K562 (cell line): ENCODE results near the gene TARBP1. TPM values are rescaled to one million over a fixed set of nuclear protein-coding genes. Genes with fewer than 3 reads are reported as not detected.

Experiments
- ATAC-seq: fragments of 200-7000 bp; cut with Tn5 transposase; 3 replicates; pipeline ENCODE4 v1.9.1; 2020; ENCODE audit warnings: moderate library complexity
- BruUV-seq: library from RNA; stranded (reverse); fragments of 400-500 nt; replicated peaks from 2 replicates; lab custom pipeline; 2021; lab: Mats Ljungman, UMichigan
- CTCF ChIA-PET: fragments of 300-600 bp; formaldehyde crosslinking; extraction: SDS; loops from one replicate; lab custom pipeline; 2021; ENCODE audit warnings: low intra/inter-chr PET ratio; lab: Yijun Ruan, JAX
- POLR2A ChIA-PET: fragments of 300-600, 350-650 bp; sonication (Branson Sonifier 250); formaldehyde crosslinking; extraction: SDS; loops from one replicate; lab custom pipeline; 2021; ENCODE audit warnings: antibody characterized with exemption, inconsistent platforms; lab: Yijun Ruan, JAX
- DNase-seq, 4 experiments: peaks; one replicate each; pipeline versions ENCODE4 v3.0.0 to v3.0.0-alpha.2; 2011 to 2018; ENCODE audit warnings: low spot score in 3 of 4, mixed read lengths in 3 of 4; ENCODE audit errors: extremely low read depth in 1 of 4
- FAIRE-seq: peaks from 2 replicates; lab custom pipeline; 2011; peaks lifted over from hg19 to GRCh38; lab: Jason Lieb, UNC
- H2AFZ ChIP-seq: 2 replicates; pipeline ENCODE4 v1.6.0; 2011; ENCODE audit warnings: low read depth, low read length, control low read depth, inconsistent platforms
- H3K27ac ChIP-seq: fragments of 200-600 bp; 3 replicates; pipeline ENCODE4 v1.8.0; 2011; ENCODE audit warnings: low read depth, mild to moderate bottlenecking, control low read depth, inconsistent platforms, low read length, moderate library complexity, mixed read lengths; ENCODE audit errors: extremely low read depth
- H3K27me3 ChIP-seq, 2 experiments: fragments of 300-600 bp in 1 of 2; 2 replicates in 1 of 2; 3 replicates in 1 of 2; pipeline versions ENCODE4 v1.6.0 to v1.8.0; 2011; ENCODE audit warnings: inconsistent platforms in 2 of 2, low read length in 2 of 2, mild to moderate bottlenecking in 1 of 2, mixed read lengths in 1 of 2, moderate library complexity in 1 of 2; ENCODE audit not compliant: control insufficient read depth in 2 of 2, insufficient read depth in 2 of 2
- H3K36me3 ChIP-seq: fragments of 300-600 bp; 3 replicates; pipeline ENCODE4 v1.8.0; 2011; ENCODE audit warnings: mild to moderate bottlenecking, low read length, inconsistent platforms; ENCODE audit not compliant: control insufficient read depth, insufficient read depth
- H3K4me1 ChIP-seq, 2 experiments: fragments of 200-600 bp in 1 of 2; replicated peaks in 1 of 2; 2 replicates in 1 of 2; 3 replicates in 1 of 2; pipeline versions ENCODE4 v1.5.1 to v1.8.0; 2011; ENCODE audit warnings: inconsistent platforms in 2 of 2, low read length in 2 of 2, mild to moderate bottlenecking in 1 of 2, mixed read lengths in 1 of 2, moderate library complexity in 1 of 2; ENCODE audit not compliant: control insufficient read depth in 2 of 2, insufficient read depth in 2 of 2
- H3K4me2 ChIP-seq: 2 replicates; pipeline ENCODE4 v1.6.1; 2011; ENCODE audit warnings: low read length, control low read depth, inconsistent platforms, mixed read lengths; ENCODE audit not compliant: insufficient read depth
- H3K4me3 ChIP-seq: fragments of 200-600 bp; sonication (generic), shearing (Covaris generic); 2 replicates; pipeline ENCODE4 v1.5.1; 2016; ENCODE audit warnings: control low read depth, inconsistent platforms
- H3K79me2 ChIP-seq: fragments of 200-600 bp; 3 replicates; pipeline ENCODE4 v1.8.0; 2011; ENCODE audit warnings: low read length, inconsistent platforms; ENCODE audit not compliant: control insufficient read depth, insufficient read depth
- H3K9ac ChIP-seq, 2 experiments: 2 replicates each; pipeline versions ENCODE4 v1.6.0 to v1.6.1; 2011; ENCODE audit warnings: low read depth in 2 of 2, low read length in 2 of 2, control low read depth in 1 of 2, inconsistent platforms in 1 of 2, mild to moderate bottlenecking in 1 of 2, mixed read lengths in 1 of 2; ENCODE audit not compliant: insufficient read depth in 1 of 2
- H3K9me1 ChIP-seq: one replicate; pipeline ENCODE4 v1.6.0; 2011; ENCODE audit warnings: inconsistent platforms, mild to moderate bottlenecking, low read length, moderate library complexity; ENCODE audit not compliant: control insufficient read depth, insufficient read depth
- H3K9me3 ChIP-seq: replicated peaks from 2 replicates; pipeline ENCODE4 v1.5.1; 2011; ENCODE audit warnings: low read depth, low read length, inconsistent platforms; ENCODE audit not compliant: control insufficient read depth, insufficient read depth
- H4K20me1 ChIP-seq: replicated peaks from 2 replicates; pipeline ENCODE4 v1.6.1; 2011; ENCODE audit warnings: low read length, inconsistent platforms, mixed read lengths; ENCODE audit not compliant: control insufficient read depth, insufficient read depth
- E2F8 ChIP-seq: fragments of 450-650 bp; IDR thresholded peaks from 2 replicates; pipeline ENCODE4 v1.7.1; 2018; ENCODE audit warnings: mild to moderate bottlenecking, low read depth; ENCODE audit not compliant: partially characterized antibody
- FOXM1 ChIP-seq, 2 experiments: fragments of 450-650 bp in 1 of 2; sonication (generic) in 1 of 2; formaldehyde crosslinking in 1 of 2; IDR thresholded peaks; 2 replicates each; pipeline versions ENCODE4 v1.6.1 to v1.9.0; 2017 to 2022; ENCODE audit warnings: low read depth in 2 of 2, mild to moderate bottlenecking in 2 of 2, missing genetic modification reagents in 1 of 2, moderate library complexity in 1 of 2
- ID3 ChIP-seq, 2 experiments: fragments of 250-450 bp in 1 of 2; fragments of 450-650 bp in 1 of 2; sonication (Bioruptor Pico) in 1 of 2; IDR thresholded peaks; 2 replicates each; pipeline versions ENCODE4 v1.6.1 to v1.8.0; 2016 to 2021; ENCODE audit warnings: mild to moderate bottlenecking in 2 of 2, moderate library complexity in 2 of 2, missing compliant biosample characterization in 1 of 2, missing genetic modification characterization in 1 of 2
- RBM14 ChIP-seq: fragments of 200-400 bp; formaldehyde crosslinking; IDR thresholded peaks from 2 replicates; pipeline ENCODE4 v1.6.1; 2018; ENCODE audit warnings: low read depth, mild to moderate bottlenecking, low read length, moderate library complexity, borderline replicate concordance; ENCODE audit not compliant: insufficient read depth
- RFX7 ChIP-seq: fragments of 250-450 bp; sonication (Bioruptor Pico); IDR thresholded peaks from 2 replicates; pipeline ENCODE4 v1.5.1; 2021; ENCODE audit warnings: mild to moderate bottlenecking
- SAFB2 ChIP-seq: fragments of 200-400 bp; formaldehyde crosslinking; IDR thresholded peaks from 2 replicates; pipeline ENCODE4 v1.6.1; 2018; ENCODE audit warnings: borderline replicate concordance, low read length, low read depth, moderate library complexity; ENCODE audit not compliant: severe bottlenecking
- SRSF7 ChIP-seq: fragments of 200-400 bp; formaldehyde crosslinking; optimal IDR thresholded peaks from 2 replicates; pipeline ENCODE3; 2017; ENCODE audit warnings: mild to moderate bottlenecking, low read depth, low read length
- WGBS: fragments of 100-300 bp; shearing (Covaris generic); methylation state at CpG from one replicate; pipeline ENCODE4 v1.1.6; 2016; ENCODE audit warnings: low coverage, mixed read lengths; ENCODE audit not compliant: insufficient coverage; ENCODE audit errors: missing lambda C conversion rate; 5-methylcytosine and 5-hydroxymethylcytosine counted together
- in situ Hi-C: fragments of 300-500 bp; cut with MboI; formaldehyde crosslinking; loops from 4 replicates; pipeline ENCODE4 v1.15.0; 2018; ENCODE audit warnings: inconsistent platforms, mixed read lengths
- intact Hi-C: fragments of 100-400 bp; cut with micrococcal nuclease; formaldehyde crosslinking; loops from 2 replicates; pipeline ENCODE4 v1.14.2; 2022
- polyA plus RNA-seq, 8 experiments: library from polyadenylated mRNA; depleted of rRNA in 4 of 8; stranded (reverse) in 5 of 8; unstranded in 3 of 8; fragments of >200 nt; fragmentation: Nextera tagmentation in 2 of 8; fragmentation: Illumina TruSeq in 1 of 8; extraction: Ambion mirVana in 2 of 8; extraction: Trizol in 1 of 8; gene quantifications; 2 replicates each; pipeline versions ENCODE4 v1.2.1 to v1.2.3, GENCODE V29; 2011 to 2014; ENCODE audit warnings: inconsistent platforms in 1 of 8, missing spikeins in 1 of 8
- total RNA-seq, 7 experiments: library from RNA; depleted of rRNA in 6 of 7; stranded (reverse); fragments of >200 nt in 6 of 7; fragmentation: Illumina TruSeq in 2 of 7; extraction: Trizol in 2 of 7; gene quantifications; 2 replicates each; pipeline versions ENCODE4 v1.2.1 to v1.2.3, GENCODE V29; 2011 to 2021; ENCODE audit warnings: low replicate concordance in 1 of 7
- TF ChIP-seq, protein P1 (sequence below): fragments of 200-800 bp; sonication (Bioruptor generic); IDR thresholded peaks from 2 replicates; pipeline ENCODE4 v1.6.1; 2016; ENCODE audit warnings: missing genetic modification characterization, missing compliant biosample characterization
- TF ChIP-seq, protein P2 (sequence below): fragments of 450-650 bp; IDR thresholded peaks from 2 replicates; pipeline ENCODE4 v1.7.0; 2016; ENCODE audit warnings: borderline replicate concordance

TARBP1 gene
- total and polyA plus RNA-seq, 9 of the 15 experiments (the other 6 are each of a cell fraction or from before 2014, with no cell fraction given): 8.8 to 48.0 (median 22.9) TPM

DNA sequence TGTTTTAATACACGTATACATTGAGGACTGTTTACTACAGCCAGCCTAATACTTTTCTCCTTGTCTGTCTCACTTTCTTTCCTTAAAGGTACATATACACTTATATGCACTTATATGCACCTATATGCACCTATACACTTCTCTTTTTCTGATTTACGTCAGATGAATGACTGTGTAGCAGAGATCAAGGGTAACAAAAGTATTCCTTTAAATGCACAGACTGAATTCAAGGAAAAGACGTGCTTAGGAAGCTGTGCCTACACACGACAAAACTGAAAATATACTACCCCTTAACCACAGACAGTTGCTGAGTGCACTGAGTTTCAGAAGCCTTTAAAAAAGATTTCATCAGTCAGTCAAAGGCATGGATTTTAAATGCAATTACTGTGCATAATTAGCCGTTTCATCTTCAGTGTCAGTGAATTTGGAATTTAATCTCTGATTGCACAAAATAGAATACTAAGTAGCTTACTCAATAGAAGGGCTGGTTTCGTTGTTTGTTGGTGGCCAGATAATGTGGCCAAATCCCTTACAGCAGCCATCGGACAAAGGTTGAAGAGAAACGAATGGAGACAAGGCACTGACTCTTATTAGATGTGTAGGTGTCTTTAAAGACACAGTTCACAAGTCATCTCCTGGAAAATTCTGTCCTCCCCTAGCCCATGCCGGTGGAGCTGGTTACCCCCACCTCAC is 38.3 kb upstream of the TARBP1 start:
- no peak for ATAC-seq
- H3K36me3 ChIP-seq: no peaks in the 10 kb centered on the region
- H3K4me2 ChIP-seq: no peak overlapping the region
- BruUV-seq: no TSS peak
- FAIRE-seq: no peak
- H3K27ac ChIP-seq: no peak overlapping the region
- peaks cover 18 to 30% of the 10 kb centered on the region in 2 experiments for H3K4me1 ChIP-seq
- H3K9me1 ChIP-seq: peaks cover 6% of the 10 kb centered on the region
- in situ Hi-C loops (no loop called here), intact Hi-C loops (no loop called here)
- no peaks in the 10 kb centered on the region for H3K9me3 ChIP-seq
- 58% methylated on average over 9 of the region's 9 CpGs for WGBS
- no peaks in the 10 kb centered on the region for H3K79me2 ChIP-seq
- H3K27me3 ChIP-seq: no peaks in the 10 kb centered on the region
- POLR2A ChIA-PET: no interaction called here
- no peak overlapping the region for H3K9ac ChIP-seq
- no peaks in the 10 kb centered on the region for H4K20me1 ChIP-seq
- CTCF ChIA-PET: no interaction called here
- H2AFZ ChIP-seq: no peak overlapping the region
- no peak overlapping the region for H3K4me3 ChIP-seq
- DNase-seq: no peak
- TF ChIP-seq E2F8 (no peak), SAFB2 (no peak), ID3 (CRISPR knock-in tag; IDR thresholded peaks at IDR 0.05) (no peak), ID3 (tag; IDR thresholded peaks at IDR 0.05) (no peak), SRSF7 (no peak), RBM14 (no peak), FOXM1 (IDR thresholded peaks at IDR 0.05; ENCODE audit: low read depth) (no peak), FOXM1 (CRISPR knock-in tag; IDR thresholded peaks at IDR 0.05; ENCODE audit: low read depth) (no peak), RFX7 (CRISPR knock-in tag) (no peak)
- TF ChIP-seq, protein P1, sequence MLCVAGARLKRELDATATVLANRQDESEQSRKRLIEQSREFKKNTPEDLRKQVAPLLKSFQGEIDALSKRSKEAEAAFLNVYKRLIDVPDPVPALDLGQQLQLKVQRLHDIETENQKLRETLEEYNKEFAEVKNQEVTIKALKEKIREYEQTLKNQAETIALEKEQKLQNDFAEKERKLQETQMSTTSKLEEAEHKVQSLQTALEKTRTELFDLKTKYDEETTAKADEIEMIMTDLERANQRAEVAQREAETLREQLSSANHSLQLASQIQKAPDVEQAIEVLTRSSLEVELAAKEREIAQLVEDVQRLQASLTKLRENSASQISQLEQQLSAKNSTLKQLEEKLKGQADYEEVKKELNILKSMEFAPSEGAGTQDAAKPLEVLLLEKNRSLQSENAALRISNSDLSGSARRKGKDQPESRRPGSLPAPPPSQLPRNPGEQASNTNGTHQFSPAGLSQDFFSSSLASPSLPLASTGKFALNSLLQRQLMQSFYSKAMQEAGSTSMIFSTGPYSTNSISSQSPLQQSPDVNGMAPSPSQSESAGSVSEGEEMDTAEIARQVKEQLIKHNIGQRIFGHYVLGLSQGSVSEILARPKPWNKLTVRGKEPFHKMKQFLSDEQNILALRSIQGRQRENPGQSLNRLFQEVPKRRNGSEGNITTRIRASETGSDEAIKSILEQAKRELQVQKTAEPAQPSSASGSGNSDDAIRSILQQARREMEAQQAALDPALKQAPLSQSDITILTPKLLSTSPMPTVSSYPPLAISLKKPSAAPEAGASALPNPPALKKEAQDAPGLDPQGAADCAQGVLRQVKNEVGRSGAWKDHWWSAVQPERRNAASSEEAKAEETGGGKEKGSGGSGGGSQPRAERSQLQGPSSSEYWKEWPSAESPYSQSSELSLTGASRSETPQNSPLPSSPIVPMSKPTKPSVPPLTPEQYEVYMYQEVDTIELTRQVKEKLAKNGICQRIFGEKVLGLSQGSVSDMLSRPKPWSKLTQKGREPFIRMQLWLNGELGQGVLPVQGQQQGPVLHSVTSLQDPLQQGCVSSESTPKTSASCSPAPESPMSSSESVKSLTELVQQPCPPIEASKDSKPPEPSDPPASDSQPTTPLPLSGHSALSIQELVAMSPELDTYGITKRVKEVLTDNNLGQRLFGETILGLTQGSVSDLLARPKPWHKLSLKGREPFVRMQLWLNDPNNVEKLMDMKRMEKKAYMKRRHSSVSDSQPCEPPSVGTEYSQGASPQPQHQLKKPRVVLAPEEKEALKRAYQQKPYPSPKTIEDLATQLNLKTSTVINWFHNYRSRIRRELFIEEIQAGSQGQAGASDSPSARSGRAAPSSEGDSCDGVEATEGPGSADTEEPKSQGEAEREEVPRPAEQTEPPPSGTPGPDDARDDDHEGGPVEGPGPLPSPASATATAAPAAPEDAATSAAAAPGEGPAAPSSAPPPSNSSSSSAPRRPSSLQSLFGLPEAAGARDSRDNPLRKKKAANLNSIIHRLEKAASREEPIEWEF (CRISPR knock-in tag): no peak
- TF ChIP-seq, protein P2, sequence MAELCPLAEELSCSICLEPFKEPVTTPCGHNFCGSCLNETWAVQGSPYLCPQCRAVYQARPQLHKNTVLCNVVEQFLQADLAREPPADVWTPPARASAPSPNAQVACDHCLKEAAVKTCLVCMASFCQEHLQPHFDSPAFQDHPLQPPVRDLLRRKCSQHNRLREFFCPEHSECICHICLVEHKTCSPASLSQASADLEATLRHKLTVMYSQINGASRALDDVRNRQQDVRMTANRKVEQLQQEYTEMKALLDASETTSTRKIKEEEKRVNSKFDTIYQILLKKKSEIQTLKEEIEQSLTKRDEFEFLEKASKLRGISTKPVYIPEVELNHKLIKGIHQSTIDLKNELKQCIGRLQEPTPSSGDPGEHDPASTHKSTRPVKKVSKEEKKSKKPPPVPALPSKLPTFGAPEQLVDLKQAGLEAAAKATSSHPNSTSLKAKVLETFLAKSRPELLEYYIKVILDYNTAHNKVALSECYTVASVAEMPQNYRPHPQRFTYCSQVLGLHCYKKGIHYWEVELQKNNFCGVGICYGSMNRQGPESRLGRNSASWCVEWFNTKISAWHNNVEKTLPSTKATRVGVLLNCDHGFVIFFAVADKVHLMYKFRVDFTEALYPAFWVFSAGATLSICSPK: no peak
